PC-3 (cell line): ENCODE data around the gene KIF18A. TPM values are rescaled to one million over a fixed set of nuclear protein-coding genes. Genes with fewer than 3 reads are reported as not detected.

Source experiments
- ATAC-seq: fragments of 200-7000 bp; cut with Tn5 transposase; 2 replicates; pipeline ENCODE4 v1.9.1; 2020; ENCODE audit warnings: mild to moderate bottlenecking, moderate library complexity
- BruUV-seq: library from RNA; stranded (reverse); fragments of 400-500 nt; replicated peaks from 2 replicates; lab custom pipeline; 2021; lab: Mats Ljungman, UMichigan
- CTCF ChIA-PET: fragments of 300-600 bp; sonication (Branson Sonifier 250); formaldehyde crosslinking; loops from one replicate; lab custom pipeline; 2022; ENCODE audit warnings: antibody characterized with exemption; lab: Charles Lee
- POLR2A ChIA-PET: fragments of 300-600 bp; sonication (Branson Sonifier 250); formaldehyde crosslinking; loops from one replicate; lab custom pipeline; 2022; ENCODE audit warnings: antibody characterized with exemption; ENCODE audit not compliant: unreplicated experiment; lab: Charles Lee
- DNase-seq: peaks from one replicate; pipeline ENCODE4 v3.0.0-alpha.2; 2015
- H2AFZ ChIP-seq: fragments of 300-600 bp; sonication (generic); 2 replicates; pipeline ENCODE4 v1.6.0; 2016; ENCODE audit warnings: antibody characterized with exemption, low read length
- H3F3A ChIP-seq: fragments of 300-600 bp; sonication (generic); one replicate; pipeline ENCODE4 v1.6.0; 2017; ENCODE audit warnings: antibody characterized with exemption, low read length, control low read depth, mild to moderate bottlenecking; ENCODE audit not compliant: unreplicated experiment
- H3K27ac ChIP-seq: fragments of 300-600 bp; sonication (generic); 2 replicates; pipeline ENCODE4 v1.5.1; 2016; ENCODE audit warnings: mild to moderate bottlenecking, low read length
- H3K27me3 ChIP-seq: fragments of 300-600 bp; sonication (generic); 2 replicates; pipeline ENCODE4 v1.6.1; 2016; ENCODE audit warnings: low read length, mixed read lengths
- H3K36me3 ChIP-seq: fragments of 300-600 bp; sonication (generic); 2 replicates; pipeline ENCODE4 v1.6.1; 2016; ENCODE audit warnings: low read depth, mixed run types, low read length, mixed read lengths
- H3K4me1 ChIP-seq: fragments of 300-600 bp; sonication (generic); 2 replicates; pipeline ENCODE4 v1.5.1; 2016; ENCODE audit warnings: low read length; ENCODE audit not compliant: insufficient read depth
- H3K4me2 ChIP-seq: fragments of 300-600 bp; sonication (generic); 2 replicates; pipeline ENCODE4 v1.6.0; 2016; ENCODE audit warnings: low read length
- H3K4me3 ChIP-seq: fragments of 300-600 bp; sonication (generic); 2 replicates; pipeline ENCODE4 v1.5.1; 2016; ENCODE audit warnings: mild to moderate bottlenecking, low read length, mixed read lengths
- H3K79me2 ChIP-seq: fragments of 300-600 bp; sonication (generic); 2 replicates; pipeline ENCODE4 v1.6.1; 2017; ENCODE audit warnings: low read length, mixed read lengths
- H3K9ac ChIP-seq: fragments of 300-600 bp; sonication (generic); 2 replicates; pipeline ENCODE4 v1.6.0; 2016; ENCODE audit warnings: mild to moderate bottlenecking, low read length
- H3K9me2 ChIP-seq: fragments of 300-600 bp; sonication (generic); replicated peaks from 2 replicates; pipeline ENCODE4 v1.6.1; 2016; ENCODE audit warnings: mixed run types, low read length, mixed read lengths
- H3K9me3 ChIP-seq: fragments of 300-600 bp; sonication (generic); 2 replicates; pipeline ENCODE4 v1.6.1; 2016; ENCODE audit warnings: low read length, mixed read lengths
- H4K20me1 ChIP-seq: fragments of 300-600 bp; sonication (generic); 2 replicates; pipeline ENCODE4 v1.6.1; 2016; ENCODE audit warnings: low read length, mixed read lengths
- CTCF ChIP-seq: fragments of 300-600 bp; sonication (generic); conservative IDR thresholded peaks from 2 replicates; pipeline ENCODE4 v1.5.1; 2017; ENCODE audit warnings: antibody characterized with exemption, low read depth, mild to moderate bottlenecking, low read length
- EZH2 ChIP-seq: fragments of 300-600 bp; sonication (generic); IDR thresholded peaks from one replicate; pipeline ENCODE4 v1.6.1; 2017; ENCODE audit warnings: antibody characterized with exemption, mild to moderate bottlenecking, low read length; ENCODE audit not compliant: unreplicated experiment
- EZH2phosphoT487 ChIP-seq: fragments of 300-600 bp; sonication (generic); IDR thresholded peaks from 2 replicates; pipeline ENCODE4 v1.6.1; 2018; ENCODE audit warnings: mild to moderate bottlenecking, antibody characterized with exemption, low read length, borderline replicate concordance
- intact Hi-C: fragments of 100-400 bp; cut with micrococcal nuclease; formaldehyde crosslinking; loops from 2 replicates; pipeline ENCODE4 v1.9.0; 2023
- total RNA-seq: library from RNA; depleted of rRNA; stranded (reverse); fragments of >200 nt; gene quantifications from 2 replicates; pipeline ENCODE4 v1.2.3, GENCODE V29; 2014

The KIF18A gene
- total RNA-seq, 1 experiment from 2014 or later: 15.3 TPM

- H3K27me3 ChIP-seq: no peaks in the 10 kb centered on the region
- H4K20me1 ChIP-seq: no peaks in the 10 kb centered on the region
- POLR2A ChIA-PET: no interaction called here
- CTCF ChIA-PET: no interaction called here
- H3K4me3 ChIP-seq: no peak overlapping the region
- H3K9ac ChIP-seq: no peak overlapping the region
- no peaks in the 10 kb centered on the region for H3K9me3 ChIP-seq
- no peak overlapping the region for H2AFZ ChIP-seq
- intact Hi-C loops: loop anchor here (10.0 kb wide), 1 partner anchor 580 kb away; no protein-coding TSS in a partner anchor
- no TSS peak for BruUV-seq
- peaks cover 11% of the 10 kb centered on the region; the same call in 1 of the 2 replicates for H3K4me1 ChIP-seq
- no peaks in the 10 kb centered on the region for H3F3A ChIP-seq
- 0 out of 2 replicates have a peak, but pooled peaks cover 7% of the 10 kb centered on the region for H3K36me3 ChIP-seq
- no peak for ATAC-seq
- H3K27ac ChIP-seq: no peak overlapping the region
- H3K9me2 ChIP-seq: no peaks in the 10 kb centered on the region
- no peak overlapping the region for H3K4me2 ChIP-seq
- TF ChIP-seq EZH2phosphoT487 (no peak), EZH2 (no peak), CTCF (no peak)
- peaks cover 43% of the 10 kb centered on the region for H3K79me2 ChIP-seq
- DNase-seq: no peak
Observed at GRCh38 chr11:28114731-28115130, 6.8 kb upstream of the KIF18A start.

DNA sequence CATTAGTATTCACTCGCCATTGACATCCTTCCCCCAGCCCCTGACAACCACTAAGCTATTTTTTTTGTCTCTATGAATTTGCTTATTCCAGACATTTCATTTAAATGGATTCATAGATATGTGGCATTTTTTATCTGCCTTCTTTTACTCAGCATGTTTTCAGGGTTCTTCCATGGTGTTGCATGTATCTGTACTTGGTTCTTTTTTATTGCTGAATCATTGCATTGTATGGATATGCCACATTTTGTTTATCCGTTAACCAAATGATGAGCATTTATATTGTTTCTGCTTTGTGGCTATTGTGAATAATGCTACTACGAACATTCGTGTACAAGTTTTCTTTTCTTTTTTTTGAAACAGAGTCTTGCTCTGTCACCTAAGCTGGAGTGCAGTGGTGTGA lies 6.2 kb upstream of the KIF18A start:
- Histone ChIP-seq H3K4me1 (peaks cover 17% of the 10 kb centered on the region), H3K4me3 (no peak overlapping the region), H3K79me2 (peaks cover 49% of the 10 kb centered on the region), H3K9me2 (no peaks in the 10 kb centered on the region), H2AFZ (no peak overlapping the region), H3K27ac (no peak overlapping the region), H3K9ac (no peak overlapping the region), H3K36me3 (0 out of 2 replicates have a peak, but pooled peaks cover 7% of the 10 kb centered on the region), H4K20me1 (no peaks in the 10 kb centered on the region), H3K27me3 (no peaks in the 10 kb centered on the region), H3F3A (no peaks in the 10 kb centered on the region), H3K4me2 (no peak overlapping the region), H3K9me3 (no peaks in the 10 kb centered on the region)
- ChIA-PET CTCF (no interaction called here), POLR2A (interaction anchor here (0.6 kb wide), 1 partner anchor 25 kb away, joined by 3 read pairs; no protein-coding TSS in a partner anchor)
- DNase-seq (no peak), ATAC-seq (no peak)
- BruUV-seq: no TSS peak
- intact Hi-C loops: loop anchor here (10.0 kb wide), 1 partner anchor 581 kb away; no protein-coding TSS in a partner anchor
- TF ChIP-seq EZH2: no peak

DNA sequence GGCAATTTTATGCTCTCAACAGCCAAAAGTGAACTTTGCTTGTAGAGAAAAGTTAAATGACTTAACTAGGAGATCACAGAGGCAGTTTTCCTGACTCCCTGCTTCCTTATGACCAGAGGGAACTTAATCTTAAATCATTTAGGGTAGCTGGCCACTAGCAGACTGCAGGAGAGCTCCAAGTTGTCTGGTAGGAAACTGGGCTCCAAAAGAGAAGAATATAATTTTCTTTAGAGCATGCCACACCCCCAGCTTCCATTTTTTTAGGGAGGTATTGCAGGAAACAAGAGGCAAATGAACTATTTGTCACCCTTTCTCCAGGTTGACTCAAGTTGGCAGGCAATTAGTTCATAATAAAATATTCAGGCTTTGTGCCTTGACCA lies 2.9 kb upstream of the KIF18A start:
- Histone ChIP-seq H3K9me3 (no peaks in the 10 kb centered on the region), H3K4me3 (peak overlapping the region; percentile 75), H3K27me3 (no peaks in the 10 kb centered on the region), H3K36me3 (0 out of 2 replicates have a peak, but pooled peaks cover 7% of the 10 kb centered on the region), H3K9me2 (no peaks in the 10 kb centered on the region), H4K20me1 (no peaks in the 10 kb centered on the region), H3F3A (no peaks in the 10 kb centered on the region), H3K79me2 (peaks cover 75% of the 10 kb centered on the region), H3K4me2 (peak overlapping the region; percentile 88), H2AFZ (peak overlapping the region; percentile 82), H3K4me1 (peaks cover 35% of the 10 kb centered on the region), H3K9ac (peak overlapping the region; percentile 92), H3K27ac (peak overlapping the region; percentile 47; the same call in 1 of the 2 replicates)
- no peak for TF ChIP-seq EZH2
- no peak for TF ChIP-seq CTCF
- TF ChIP-seq EZH2phosphoT487: no peak
- intact Hi-C loops: loop anchor here (10.0 kb wide), 1 partner anchor 584 kb away; no protein-coding TSS in a partner anchor
- no TSS peak for BruUV-seq
- ChIA-PET POLR2A (no interaction called here), CTCF (no interaction called here)
- DNase-seq (no peak), ATAC-seq (no peak)
